IPS-18a (cell line): ENCODE measurements around the gene TBC1D1.

ENCODE experiments used
- H3K27ac ChIP-seq: one replicate; pipeline ENCODE4 v1.5.1; 2013; ENCODE audit warnings: low read length
- H3K27me3 ChIP-seq: one replicate; pipeline ENCODE4 v1.6.1; 2013; ENCODE audit warnings: mild to moderate bottlenecking, low read length; ENCODE audit not compliant: control insufficient read depth, insufficient read depth
- H3K36me3 ChIP-seq: one replicate; pipeline ENCODE4 v1.6.1; 2013; ENCODE audit warnings: low read depth, low read length; ENCODE audit not compliant: control insufficient read depth
- H3K4me1 ChIP-seq: one replicate; pipeline ENCODE4 v1.6.1; 2013; ENCODE audit warnings: low read depth, low read length; ENCODE audit not compliant: control insufficient read depth
- H3K4me3 ChIP-seq: one replicate; pipeline ENCODE4 v1.5.1; 2013; ENCODE audit warnings: low read length
- H3K9ac ChIP-seq: one replicate; pipeline ENCODE4 v1.6.1; 2013; ENCODE audit warnings: mild to moderate bottlenecking, low read length, moderate library complexity
- H3K9me3 ChIP-seq: one replicate; pipeline ENCODE4 v1.6.1; 2013; ENCODE audit warnings: low read depth, low read length; ENCODE audit not compliant: control insufficient read depth

Gene TBC1D1

DNA sequence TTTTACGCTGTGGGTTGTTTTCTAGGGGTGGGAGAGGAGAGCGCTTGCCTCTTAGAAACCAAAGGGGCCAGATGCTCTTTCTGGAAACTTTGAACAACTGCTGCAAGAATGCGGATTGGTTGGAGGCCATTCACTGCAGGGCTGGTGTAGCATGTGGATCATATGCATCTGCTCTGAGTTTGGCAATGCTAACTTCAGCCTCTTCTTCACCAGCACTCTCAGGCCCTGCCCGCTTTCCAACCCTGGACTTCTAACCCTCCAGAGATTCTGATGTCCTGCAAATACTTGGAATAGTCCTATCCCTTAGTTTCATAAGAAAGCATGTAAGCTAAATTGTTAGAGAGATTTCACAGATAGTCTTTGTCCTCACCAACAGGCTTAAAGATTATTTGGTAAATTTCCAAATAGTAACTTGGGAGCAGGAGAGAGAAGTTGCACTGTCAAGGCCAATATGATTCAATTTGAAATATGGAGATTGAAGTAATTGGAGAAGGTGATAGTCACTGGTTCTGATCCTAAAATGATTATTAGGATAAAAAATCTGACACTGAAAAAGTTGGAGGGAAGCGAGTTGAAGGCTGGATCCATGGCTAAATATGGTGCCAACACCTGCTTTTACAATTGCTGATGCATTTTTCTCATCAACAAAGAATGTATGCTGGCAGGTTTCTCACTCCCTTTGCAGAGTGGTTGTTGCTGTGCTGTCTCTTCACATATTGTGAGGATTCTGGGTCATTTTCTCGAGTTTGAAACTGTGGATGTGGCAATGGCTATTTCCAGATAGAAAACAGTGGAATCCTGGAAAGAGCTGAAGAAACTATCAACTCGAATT, 279.7 kb downstream of the TBC1D1 start:
- H3K27ac ChIP-seq = no peak overlapping the region
- H3K4me3 ChIP-seq = no peak overlapping the region
- H3K9ac ChIP-seq = no peak overlapping the region
- H3K27me3 ChIP-seq = no peaks in the 10 kb centered on the region
- H3K4me1 ChIP-seq = no peaks in the 10 kb centered on the region
- H3K9me3 ChIP-seq = no peaks in the 10 kb centered on the region
- no peaks in the 10 kb centered on the region for H3K36me3 ChIP-seq

DNA sequence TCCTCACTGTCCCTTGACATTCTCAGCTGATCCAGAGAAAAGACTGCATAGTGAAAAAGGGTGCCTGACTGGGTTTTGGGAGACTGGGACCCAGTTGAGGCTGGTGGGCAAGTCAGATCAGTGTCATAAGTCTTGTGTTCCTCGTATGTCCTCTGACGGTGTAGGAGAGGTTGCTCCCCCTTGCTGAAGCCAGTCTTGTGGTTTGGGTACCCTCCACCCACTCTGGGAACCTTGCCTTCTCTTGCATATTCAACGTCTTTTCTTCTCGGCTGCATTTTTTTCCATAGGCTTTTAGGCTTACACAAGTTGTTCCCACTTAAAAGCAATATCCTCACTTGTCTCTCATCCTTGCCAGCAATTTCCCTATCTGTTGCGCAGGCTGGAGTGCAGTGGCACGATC, 281.2 kb downstream of the TBC1D1 start:
- Histone ChIP-seq H3K27me3 (no peaks in the 10 kb centered on the region), H3K4me1 (no peaks in the 10 kb centered on the region)

DNA sequence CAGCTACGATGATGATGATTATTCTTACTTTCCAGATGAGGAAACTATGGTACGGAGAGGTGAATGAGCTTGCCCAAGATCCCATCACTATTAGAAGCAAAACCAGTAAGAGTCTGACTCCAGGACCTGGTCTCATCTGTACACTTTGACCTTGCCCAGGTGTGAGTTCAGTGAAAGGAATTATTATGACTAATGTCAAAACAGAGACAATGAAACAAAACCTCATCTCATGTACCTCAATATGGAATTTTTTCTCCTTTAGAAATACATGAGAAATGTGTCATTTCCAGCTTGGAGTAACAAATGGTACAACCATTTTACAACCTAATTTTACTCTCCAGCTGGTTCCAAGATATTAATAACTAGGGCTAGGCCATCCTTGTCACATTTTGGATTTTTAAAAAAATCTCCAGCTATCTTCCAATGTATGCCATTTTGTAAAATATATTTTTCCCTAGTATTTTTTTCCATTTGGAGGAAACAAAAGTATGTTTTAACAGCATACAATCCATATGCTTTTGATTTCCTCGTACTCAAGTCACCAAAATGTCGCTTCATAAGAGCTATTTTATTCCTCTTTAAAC, 283.1 kb downstream of the TBC1D1 start:
- H3K9me3 ChIP-seq = no peaks in the 10 kb centered on the region
- no peaks in the 10 kb centered on the region for H3K27me3 ChIP-seq
- H3K9ac ChIP-seq = no peak overlapping the region
- H3K4me3 ChIP-seq = no peak overlapping the region
- H3K36me3 ChIP-seq = no peaks in the 10 kb centered on the region
- no peak overlapping the region for H3K27ac ChIP-seq
- no peaks in the 10 kb centered on the region for H3K4me1 ChIP-seq

More for the DNA sequence above, 281.2 kb downstream of the TBC1D1 start:
- no peaks in the 10 kb centered on the region for H3K9me3 ChIP-seq
- no peak overlapping the region for H3K27ac ChIP-seq
- H3K9ac ChIP-seq = no peak overlapping the region
- H3K36me3 ChIP-seq = no peaks in the 10 kb centered on the region
- no peak overlapping the region for H3K4me3 ChIP-seq

DNA sequence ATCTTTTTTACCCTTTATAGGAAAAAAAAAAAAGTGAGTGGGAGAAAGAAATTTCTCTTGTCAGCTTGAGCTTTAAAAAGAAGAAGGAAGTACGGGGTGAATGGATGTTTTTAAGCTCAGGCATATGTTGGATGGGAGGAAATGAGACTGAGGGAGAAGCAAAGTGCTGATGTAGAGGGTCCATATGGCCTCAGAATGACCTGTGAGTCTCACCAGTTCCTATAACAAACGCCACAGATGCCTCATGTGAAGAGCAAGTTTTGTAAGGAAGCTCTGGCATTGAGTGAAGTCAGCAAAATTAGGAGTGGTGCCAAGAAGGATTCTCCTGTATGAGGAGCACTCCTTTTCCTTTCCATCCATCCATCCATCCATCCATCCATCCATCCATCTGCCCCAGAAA, 283.9 kb downstream of the TBC1D1 start:
- H3K4me1 ChIP-seq = no peaks in the 10 kb centered on the region
- H3K36me3 ChIP-seq = no peaks in the 10 kb centered on the region
- H3K27ac ChIP-seq = no peak overlapping the region
- H3K27me3 ChIP-seq = no peaks in the 10 kb centered on the region
- H3K9me3 ChIP-seq = no peaks in the 10 kb centered on the region
- H3K4me3 ChIP-seq = no peak overlapping the region
- no peak overlapping the region for H3K9ac ChIP-seq

DNA sequence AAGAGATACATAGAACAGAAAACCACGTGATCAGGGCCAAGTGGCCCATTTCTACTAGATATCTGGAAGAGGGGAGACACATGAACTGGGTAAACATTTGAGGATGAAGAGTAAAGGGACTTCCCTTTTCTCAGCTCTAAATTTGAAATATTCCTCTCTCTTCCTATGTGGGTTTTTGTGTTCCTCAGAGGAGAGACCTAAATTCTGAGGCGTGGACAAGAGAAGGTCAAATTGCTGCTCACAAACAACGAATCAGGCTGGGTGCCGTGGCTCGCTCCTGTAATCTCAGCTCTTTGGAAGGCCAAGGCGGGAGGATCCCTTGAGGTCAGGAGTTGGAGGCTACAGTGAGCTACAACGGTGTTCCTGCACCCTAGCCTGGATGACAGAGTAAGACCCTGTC, 285.3 kb downstream of the TBC1D1 start:
- H3K36me3 ChIP-seq = no peaks in the 10 kb centered on the region
- no peaks in the 10 kb centered on the region for H3K4me1 ChIP-seq
- H3K27ac ChIP-seq = no peak overlapping the region
- H3K27me3 ChIP-seq = no peaks in the 10 kb centered on the region
- H3K9ac ChIP-seq = no peak overlapping the region
- no peaks in the 10 kb centered on the region for H3K9me3 ChIP-seq
- H3K4me3 ChIP-seq = no peak overlapping the region

DNA sequence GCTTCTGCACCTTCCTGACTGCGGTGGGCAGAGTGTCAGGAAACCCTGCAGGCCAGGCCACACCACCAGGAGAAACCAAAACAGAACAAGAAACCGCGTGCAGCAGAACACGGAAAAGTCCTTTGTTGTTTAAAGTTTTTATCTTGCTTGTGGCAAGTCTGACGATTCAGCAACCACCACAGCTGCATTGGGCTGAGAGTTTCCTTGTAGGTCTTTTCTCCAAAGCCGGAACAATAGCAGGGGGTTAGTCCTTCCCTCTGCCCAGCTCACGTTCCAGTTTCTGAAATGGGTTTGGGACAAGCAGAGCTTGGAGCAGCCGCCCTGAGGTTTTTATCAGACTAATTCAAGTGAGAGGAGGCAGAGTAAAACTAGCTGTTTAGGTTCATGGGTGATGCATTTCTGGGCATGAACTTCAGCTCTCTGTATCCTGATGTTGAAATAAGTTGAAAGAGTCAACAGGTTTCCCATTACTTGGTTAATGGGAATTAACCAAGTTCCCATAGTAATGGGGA, 286.2 kb downstream of the TBC1D1 start:
- no peaks in the 10 kb centered on the region for H3K9me3 ChIP-seq
- no peaks in the 10 kb centered on the region for H3K27me3 ChIP-seq
- H3K36me3 ChIP-seq = no peaks in the 10 kb centered on the region
- H3K4me1 ChIP-seq = no peaks in the 10 kb centered on the region
- H3K27ac ChIP-seq = no peak overlapping the region
- H3K9ac ChIP-seq = no peak overlapping the region
- H3K4me3 ChIP-seq = no peak overlapping the region

GRCh38 chr4:38177641-38178391, 286.9 kb downstream of the TBC1D1 start:
- Histone ChIP-seq H3K27me3 (no peaks in the 10 kb centered on the region), H3K36me3 (no peaks in the 10 kb centered on the region), H3K9ac (no peak overlapping the region), H3K9me3 (no peaks in the 10 kb centered on the region), H3K4me1 (no peaks in the 10 kb centered on the region), H3K27ac (no peak overlapping the region), H3K4me3 (no peak overlapping the region)

GRCh38 chr4:38178392-38178995, 287.6 kb downstream of the TBC1D1 start:
- Histone ChIP-seq H3K4me3 (no peak overlapping the region), H3K9me3 (no peaks in the 10 kb centered on the region), H3K9ac (no peak overlapping the region), H3K27me3 (no peaks in the 10 kb centered on the region), H3K4me1 (no peaks in the 10 kb centered on the region), H3K27ac (no peak overlapping the region), H3K36me3 (no peaks in the 10 kb centered on the region)

- no peaks in the 10 kb centered on the region for H3K9me3 ChIP-seq
- no peaks in the 10 kb centered on the region for H3K36me3 ChIP-seq
- no peak overlapping the region for H3K9ac ChIP-seq
- no peak overlapping the region for H3K27ac ChIP-seq
- no peaks in the 10 kb centered on the region for H3K27me3 ChIP-seq
- no peaks in the 10 kb centered on the region for H3K4me1 ChIP-seq
- H3K4me3 ChIP-seq = no peak overlapping the region
These were observed 288.9 kb downstream of the TBC1D1 start for GRCh38 chr4:38179690-38180377.

GRCh38 chr4:38180456-38180855, 289.6 kb downstream of the TBC1D1 start:
- Histone ChIP-seq H3K4me1 (no peaks in the 10 kb centered on the region), H3K27me3 (no peaks in the 10 kb centered on the region), H3K4me3 (no peak overlapping the region), H3K9me3 (no peaks in the 10 kb centered on the region), H3K36me3 (no peaks in the 10 kb centered on the region), H3K27ac (no peak overlapping the region), H3K9ac (no peak overlapping the region)

- H3K9me3 ChIP-seq = no peaks in the 10 kb centered on the region
- H3K4me1 ChIP-seq = no peaks in the 10 kb centered on the region
- H3K9ac ChIP-seq = no peak overlapping the region
- no peak overlapping the region for H3K4me3 ChIP-seq
- no peaks in the 10 kb centered on the region for H3K36me3 ChIP-seq
- H3K27ac ChIP-seq = no peak overlapping the region
- no peaks in the 10 kb centered on the region for H3K27me3 ChIP-seq
These were observed 290.4 kb downstream of the TBC1D1 start for GRCh38 chr4:38181286-38181685.
